ENCODE measurements around the gene PHKG2. TPM values are rescaled to one million over a fixed set of nuclear protein-coding genes. Genes with fewer than 3 reads are reported as not detected.

Gene PHKG2
- total RNA-seq, 2 experiments from 2014 or later, result 42.1 to 43.7 TPM

DNA sequence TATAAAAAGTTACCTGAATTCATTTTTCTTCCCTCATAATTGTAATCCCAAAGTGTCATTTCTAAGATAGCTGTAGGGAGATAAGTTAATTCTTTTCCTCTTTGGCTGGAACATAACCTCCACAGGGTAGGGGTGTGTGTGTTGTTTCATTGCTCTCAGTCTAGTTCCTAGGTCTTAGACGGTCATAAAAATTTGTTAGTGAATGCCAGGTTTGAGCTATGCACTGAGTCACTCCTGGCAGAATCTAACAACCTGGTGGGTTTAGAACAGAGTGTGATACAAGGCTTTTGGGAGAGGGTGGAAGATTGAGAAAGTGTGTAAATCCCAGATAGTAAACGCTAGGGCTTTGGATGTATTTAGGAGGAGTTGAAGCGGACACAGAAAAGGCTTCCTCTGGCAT lies 894 bp upstream of the PHKG2 start:
- ChIA-PET CTCF (interaction anchor here (0.7 to 2.2 kb wide), 14 partner anchors 13 to 195 kb away, joined by 3 to 15 read pairs (median 4); partner anchors contain the start of genes FBRS and RNF40), POLR2A (interaction anchor here (0.6 to 1.9 kb wide), 16 partner anchors 10 to 155 kb away, joined by 3 to 9 read pairs (median 5); partner anchors contain the start of gene FBRS)
- Mint-ChIP-seq H3K4me3 (peak overlapping the region; percentile 92), H3K27me3 (ENCODE audit: low read depth) (no peaks in the 10 kb centered on the region), H3K4me1 (ENCODE audit: low read depth) (peaks cover 27% of the 10 kb centered on the region), H3K36me3 (ENCODE audit: low read depth) (peaks cover 38% of the 10 kb centered on the region), H3K27ac (peak overlapping the region; percentile 78), H3K9me3 (ENCODE audit: insufficient read depth) (no peaks in the 10 kb centered on the region)
- ATAC-seq (no peak), DNase-seq (no peak)

DNA sequence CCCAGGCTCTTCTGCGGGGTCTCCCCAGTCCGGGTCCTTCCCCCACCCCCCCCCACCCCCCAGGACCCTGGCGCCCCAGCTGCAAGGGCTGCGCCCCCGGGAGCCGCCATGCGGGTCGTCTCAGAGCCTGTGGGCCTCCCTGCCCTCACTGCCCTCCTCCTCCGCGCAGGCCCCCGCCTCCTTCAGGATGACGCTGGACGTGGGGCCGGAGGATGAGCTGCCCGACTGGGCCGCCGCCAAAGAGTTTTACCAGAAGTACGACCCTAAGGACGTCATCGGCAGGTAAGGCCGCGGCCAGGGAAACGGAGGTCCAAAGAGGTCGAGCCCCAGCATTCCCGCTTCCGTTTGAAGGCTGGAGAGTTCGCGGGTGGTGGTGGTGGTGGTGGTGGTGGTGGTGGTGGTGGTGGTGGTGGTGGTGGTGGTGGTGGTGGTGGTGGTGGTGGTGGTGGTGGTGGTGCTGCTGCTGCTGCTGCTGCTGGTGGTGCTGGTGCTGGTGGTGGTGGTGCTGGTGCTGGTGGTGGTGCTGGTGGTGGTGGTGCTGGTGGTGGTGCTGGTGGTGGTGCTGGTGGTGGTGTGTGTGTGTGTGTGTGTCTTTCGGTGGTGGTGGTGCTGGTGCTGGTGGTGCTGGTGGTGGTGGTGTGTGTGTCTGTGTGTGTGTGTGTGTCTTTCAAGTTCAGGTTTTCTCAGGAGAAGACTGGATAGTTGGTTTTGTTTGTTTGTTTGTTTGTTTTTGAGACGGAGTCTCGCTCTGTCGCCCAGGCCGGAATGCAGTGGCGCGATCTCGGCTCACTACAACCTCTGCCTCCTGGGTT lies 615 bp downstream of the PHKG2 start:
- Mint-ChIP-seq H3K9me3 (ENCODE audit: insufficient read depth) (no peaks in the 10 kb centered on the region), H3K27me3 (ENCODE audit: low read depth) (no peaks in the 10 kb centered on the region), H3K4me3 (peak overlapping the region; percentile 92), H3K27ac (peak overlapping the region; percentile 86), H3K36me3 (ENCODE audit: low read depth) (peaks cover 38% of the 10 kb centered on the region), H3K4me1 (ENCODE audit: low read depth) (peaks cover 27% of the 10 kb centered on the region)
- ChIA-PET CTCF (interaction anchor here (0.8 to 2.2 kb wide), 11 partner anchors 11 to 319 kb away, joined by 3 to 15 read pairs (median 4); partner anchors contain the start of genes DCTPP1 and RNF40), POLR2A (interaction anchor here (0.7 to 1.9 kb wide), 17 partner anchors 10 to 128 kb away, joined by 3 to 9 read pairs (median 4); partner anchors contain the start of gene FBRS)
- DNase-seq (peak; percentile 47), ATAC-seq (peak; percentile 38)

DNA sequence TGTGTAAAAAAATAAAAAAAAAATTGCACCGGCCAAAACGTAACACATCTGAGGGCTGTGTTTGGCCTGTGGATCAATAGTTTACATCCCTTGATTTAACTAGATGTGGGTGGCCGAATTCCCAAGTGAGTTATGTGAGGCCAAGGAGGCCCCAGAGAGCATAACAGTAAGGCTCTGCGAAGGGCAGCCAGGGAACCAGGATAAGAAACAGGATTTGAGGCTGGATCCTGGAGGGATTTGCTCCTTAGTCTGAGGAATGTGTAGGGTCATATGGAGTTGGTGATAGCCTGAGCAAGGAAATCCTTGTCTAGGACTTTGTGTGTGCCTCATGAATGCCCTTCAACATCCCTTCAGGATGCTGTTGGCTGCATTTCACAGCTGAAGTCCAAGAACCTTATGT lies 2.0 kb downstream of the PHKG2 start:
- ChIA-PET POLR2A (interaction anchor here (1.1 kb wide), 1 partner anchor 9 kb away, joined by 3 read pairs; no protein-coding TSS in a partner anchor), CTCF (no interaction called here)
- Mint-ChIP-seq H3K27me3 (ENCODE audit: low read depth) (no peaks in the 10 kb centered on the region), H3K27ac (peak overlapping the region; percentile 83), H3K36me3 (ENCODE audit: low read depth) (peaks cover 34% of the 10 kb centered on the region), H3K9me3 (ENCODE audit: insufficient read depth) (no peaks in the 10 kb centered on the region), H3K4me3 (peak overlapping the region; percentile 92), H3K4me1 (ENCODE audit: low read depth) (peaks cover 27% of the 10 kb centered on the region)
- no peak for ATAC-seq
- DNase-seq, result no peak

DNA sequence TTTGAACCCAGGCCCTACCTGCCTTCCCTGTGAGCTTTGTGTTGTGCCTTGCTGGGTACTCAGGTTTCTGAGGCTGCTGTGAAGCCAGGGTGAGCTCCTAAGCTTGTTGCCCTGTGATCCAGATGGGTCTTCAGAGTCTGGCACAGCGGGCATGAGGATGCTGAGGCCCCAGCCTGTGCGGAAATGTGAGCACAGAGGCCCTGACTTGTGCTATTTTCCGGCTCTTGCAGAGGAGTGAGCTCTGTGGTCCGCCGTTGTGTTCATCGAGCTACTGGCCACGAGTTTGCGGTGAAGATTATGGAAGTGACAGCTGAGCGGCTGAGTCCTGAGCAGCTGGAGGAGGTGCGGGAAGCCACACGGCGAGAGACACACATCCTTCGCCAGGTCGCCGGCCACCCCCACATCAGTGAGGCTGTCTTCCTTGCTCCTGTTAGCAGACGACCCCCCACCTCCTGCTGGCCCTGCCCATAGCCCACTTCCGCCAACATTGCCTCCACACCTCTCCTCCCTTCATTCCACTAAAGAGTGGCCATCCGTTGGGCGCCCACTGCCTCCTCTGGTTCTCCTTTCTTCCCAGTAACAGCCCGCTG lies 2.7 kb downstream of the PHKG2 start:
- peaks cover 33% of the 10 kb centered on the region for H3K36me3 Mint-ChIP-seq (ENCODE audit: low read depth)
- CTCF ChIA-PET, result no interaction called here
- H3K27me3 Mint-ChIP-seq (ENCODE audit: low read depth), result no peaks in the 10 kb centered on the region
- H3K4me1 Mint-ChIP-seq (ENCODE audit: low read depth), result peaks cover 27% of the 10 kb centered on the region
- no peak overlapping the region for H3K27ac Mint-ChIP-seq
- H3K4me3 Mint-ChIP-seq, result no peak overlapping the region
- POLR2A ChIA-PET, result interaction anchor here (1.1 kb wide), 1 partner anchor 9 kb away, joined by 3 read pairs; no protein-coding TSS in a partner anchor
- no peaks in the 10 kb centered on the region for H3K9me3 Mint-ChIP-seq (ENCODE audit: insufficient read depth)
- ATAC-seq, result no peak
- DNase-seq, result no peak

DNA sequence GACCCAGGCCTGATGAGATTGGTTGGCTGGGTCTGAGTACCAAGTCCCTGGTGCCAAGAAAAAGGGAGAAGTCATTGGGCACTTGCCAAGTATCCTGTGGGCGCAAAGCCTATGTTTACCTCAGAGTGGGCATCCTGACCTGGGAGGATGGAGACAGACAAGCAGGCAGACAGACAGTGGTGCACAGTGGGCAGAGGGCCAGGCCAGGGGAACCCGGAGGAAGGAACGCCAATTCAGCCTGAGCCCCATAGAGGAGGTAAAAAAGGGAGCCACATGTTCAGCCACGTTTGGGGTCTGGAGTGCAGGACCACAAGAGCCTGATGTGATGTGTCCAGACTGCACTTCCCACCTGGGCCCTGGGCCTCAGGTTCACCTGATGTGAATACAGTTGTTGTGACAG lies 5.4 kb downstream of the PHKG2 start:
- Mint-ChIP-seq H3K4me1 (ENCODE audit: low read depth) (peaks cover 14% of the 10 kb centered on the region), H3K4me3 (no peak overlapping the region), H3K27ac (no peak overlapping the region), H3K27me3 (ENCODE audit: low read depth) (no peaks in the 10 kb centered on the region), H3K9me3 (ENCODE audit: insufficient read depth) (no peaks in the 10 kb centered on the region), H3K36me3 (ENCODE audit: low read depth) (peaks cover 32% of the 10 kb centered on the region)
- DNase-seq, result no peak
- ChIA-PET POLR2A (interaction anchor here (1.2 kb wide), 1 partner anchor 10 kb away, joined by 5 read pairs; no protein-coding TSS in a partner anchor), CTCF (interaction anchor here (1.3 kb wide), 1 partner anchor 9 kb away, joined by 3 read pairs; the partner anchor contains the start of gene RNF40)
- ATAC-seq, result no peak

DNA sequence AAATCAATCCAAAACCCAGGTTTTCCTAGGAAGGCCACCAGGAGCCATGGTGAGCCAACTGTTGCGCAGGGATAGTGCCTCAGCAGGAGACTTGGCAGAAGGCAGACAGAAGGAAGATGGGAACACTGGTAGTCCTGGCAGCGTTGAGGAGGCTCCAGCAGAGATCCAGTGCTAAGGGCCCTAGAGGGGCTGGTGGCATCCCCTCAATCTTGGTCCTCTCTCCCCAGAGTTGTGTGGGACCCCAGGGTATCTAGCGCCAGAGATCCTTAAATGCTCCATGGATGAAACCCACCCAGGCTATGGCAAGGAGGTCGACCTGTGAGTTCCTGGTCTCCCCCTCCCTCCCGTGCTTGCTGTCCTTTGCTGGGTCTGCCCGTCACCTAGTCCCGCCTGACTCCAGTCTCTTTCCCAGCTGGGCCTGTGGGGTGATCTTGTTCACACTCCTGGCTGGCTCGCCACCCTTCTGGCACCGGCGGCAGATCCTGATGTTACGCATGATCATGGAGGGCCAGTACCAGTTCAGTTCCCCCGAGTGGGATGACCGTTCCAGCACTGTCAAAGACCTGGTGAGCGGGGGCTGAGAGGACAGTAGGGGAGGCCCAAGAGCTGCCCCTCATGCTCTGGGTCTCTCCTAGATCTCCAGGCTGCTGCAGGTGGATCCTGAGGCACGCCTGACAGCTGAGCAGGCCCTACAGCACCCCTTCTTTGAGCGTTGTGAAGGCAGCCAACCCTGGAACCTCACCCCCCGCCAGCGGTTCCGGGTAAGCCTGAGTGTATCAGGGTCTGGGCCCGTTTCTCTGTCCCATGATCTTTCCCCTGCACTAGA lies 7.9 kb downstream of the PHKG2 start:
- ATAC-seq (no peak), DNase-seq (no peak)
- no peak overlapping the region for H3K27ac Mint-ChIP-seq
- ChIA-PET CTCF (interaction anchor here (1.8 kb wide), 1 partner anchor 58 kb away, joined by 4 read pairs; no protein-coding TSS in a partner anchor), POLR2A (no interaction called here)
- H3K9me3 Mint-ChIP-seq (ENCODE audit: insufficient read depth), result no peaks in the 10 kb centered on the region
- H3K36me3 Mint-ChIP-seq (ENCODE audit: low read depth), result peaks cover 20% of the 10 kb centered on the region
- H3K27me3 Mint-ChIP-seq (ENCODE audit: low read depth), result no peaks in the 10 kb centered on the region
- peaks cover 9% of the 10 kb centered on the region for H3K4me1 Mint-ChIP-seq (ENCODE audit: low read depth)
- no peak overlapping the region for H3K4me3 Mint-ChIP-seq

DNA sequence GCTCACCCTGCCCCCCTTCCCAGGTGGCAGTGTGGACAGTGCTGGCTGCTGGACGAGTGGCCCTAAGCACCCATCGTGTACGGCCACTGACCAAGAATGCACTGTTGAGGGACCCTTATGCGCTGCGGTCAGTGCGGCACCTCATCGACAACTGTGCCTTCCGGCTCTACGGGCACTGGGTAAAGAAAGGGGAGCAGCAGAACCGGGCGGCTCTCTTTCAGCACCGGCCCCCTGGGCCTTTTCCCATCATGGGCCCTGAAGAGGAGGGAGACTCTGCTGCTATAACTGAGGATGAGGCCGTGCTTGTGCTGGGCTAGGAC lies 8.5 kb downstream of the PHKG2 start:
- H3K4me3 Mint-ChIP-seq, result no peak overlapping the region
- peaks cover 16% of the 10 kb centered on the region for H3K36me3 Mint-ChIP-seq (ENCODE audit: low read depth)
- CTCF ChIA-PET, result no interaction called here
- H3K4me1 Mint-ChIP-seq (ENCODE audit: low read depth), result peaks cover 10% of the 10 kb centered on the region
- no peaks in the 10 kb centered on the region for H3K9me3 Mint-ChIP-seq (ENCODE audit: insufficient read depth)
- DNase-seq, result no peak
- no peaks in the 10 kb centered on the region for H3K27me3 Mint-ChIP-seq (ENCODE audit: low read depth)
- H3K27ac Mint-ChIP-seq, result no peak overlapping the region
- no peak for ATAC-seq
- POLR2A ChIA-PET, result no interaction called here

DNA sequence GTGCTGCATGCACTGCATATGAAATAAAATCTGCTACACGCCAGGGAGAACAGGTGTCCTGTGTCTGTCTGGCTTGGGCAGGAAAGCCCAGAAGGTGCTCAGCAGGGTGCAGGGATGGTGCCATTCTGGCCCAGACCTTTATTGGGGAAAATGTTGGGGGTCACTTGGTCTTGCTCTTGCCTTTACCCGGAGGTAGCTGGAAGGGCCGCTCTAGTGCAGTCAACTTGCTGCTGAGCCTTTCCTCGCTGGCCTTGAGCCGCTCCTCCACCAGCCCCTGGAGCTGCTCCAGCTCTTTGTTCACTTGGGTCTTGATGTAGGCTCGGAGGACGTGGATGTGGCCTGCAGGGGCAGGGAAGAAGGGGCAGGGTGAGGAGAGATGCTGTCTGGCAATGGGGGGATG lies 9.1 kb downstream of the PHKG2 start:
- H3K36me3 Mint-ChIP-seq (ENCODE audit: low read depth), result peaks cover 18% of the 10 kb centered on the region
- H3K27ac Mint-ChIP-seq, result no peak overlapping the region
- no peaks in the 10 kb centered on the region for H3K9me3 Mint-ChIP-seq (ENCODE audit: insufficient read depth)
- no peak overlapping the region for H3K4me3 Mint-ChIP-seq
- ChIA-PET CTCF (no interaction called here), POLR2A (interaction anchor here (0.9 kb wide), 1 partner anchor 10 kb away, joined by 5 read pairs; the partner anchor contains the start of gene PHKG2)
- DNase-seq, result no peak
- peaks cover 15% of the 10 kb centered on the region for H3K4me1 Mint-ChIP-seq (ENCODE audit: low read depth)
- no peaks in the 10 kb centered on the region for H3K27me3 Mint-ChIP-seq (ENCODE audit: low read depth)
- ATAC-seq, result no peak

DNA sequence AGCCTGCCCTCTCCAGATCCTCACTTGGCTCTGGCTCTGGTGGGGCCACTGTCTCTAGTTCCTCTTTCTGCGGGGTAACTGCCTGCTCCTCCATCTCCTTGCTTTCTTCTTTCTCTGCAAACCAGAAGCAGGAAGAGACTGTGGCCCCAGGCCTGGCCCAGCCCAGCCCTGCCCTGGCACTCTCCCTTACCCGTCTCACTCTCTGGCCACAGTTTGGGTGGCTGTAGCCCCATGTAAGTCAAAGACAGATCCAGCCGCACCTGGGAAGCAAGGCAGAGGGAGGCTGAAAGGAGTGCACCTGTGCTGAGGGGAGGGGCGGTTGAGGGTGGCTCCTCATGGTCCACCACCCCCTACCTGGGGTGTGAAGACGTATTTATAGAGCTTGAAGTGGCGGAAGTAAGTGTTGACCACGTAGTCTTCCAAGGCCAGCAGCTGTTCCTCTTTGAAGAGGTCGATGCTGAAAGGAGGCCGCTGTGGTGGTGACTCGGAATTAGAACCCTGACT lies 10.8 kb downstream of the PHKG2 start:
- POLR2A ChIA-PET, result interaction anchor here (0.9 to 1.1 kb wide), 2 partner anchors 8 to 11 kb away, joined by 3 read pairs; partner anchors contain the start of gene PHKG2

DNA sequence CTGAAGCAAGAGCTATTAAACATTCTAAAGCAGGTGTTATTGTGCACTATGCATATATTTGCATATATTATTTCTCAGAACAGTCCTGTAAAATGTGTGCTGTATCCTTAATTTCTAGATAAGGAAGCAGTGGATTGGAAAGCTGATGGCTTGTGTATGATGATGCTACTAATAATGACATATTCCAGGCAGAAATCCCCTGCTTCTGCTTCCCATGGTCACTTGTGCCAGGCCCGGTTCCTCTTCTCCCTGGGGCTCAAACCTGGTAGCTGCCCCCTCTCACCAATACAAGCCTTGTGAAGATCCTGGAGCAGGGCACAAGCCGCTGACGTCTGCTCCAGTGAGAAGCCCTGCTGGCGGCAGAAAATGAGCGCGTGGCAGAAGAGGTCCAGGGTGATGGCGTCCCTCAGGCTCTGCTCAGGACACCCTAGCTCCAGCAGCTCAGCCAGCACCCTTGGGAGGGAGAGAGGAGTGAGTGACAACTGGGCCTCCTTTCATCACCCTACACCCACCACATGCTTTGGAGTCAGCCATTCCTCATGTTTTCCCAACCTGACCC lies 11.9 kb downstream of the PHKG2 start:
- ChIA-PET CTCF (interaction anchor here (0.6 to 2.5 kb wide), 5 partner anchors 11 to 176 kb away, joined by 3 to 7 read pairs (median 3); no protein-coding TSS in a partner anchor), POLR2A (interaction anchor here (0.6 to 1.9 kb wide), 3 partner anchors 9 to 20 kb away, joined by 3 to 9 read pairs (median 3); partner anchors contain the start of gene PHKG2)
- H3K4me1 Mint-ChIP-seq (ENCODE audit: low read depth), result peaks cover 33% of the 10 kb centered on the region
- H3K36me3 Mint-ChIP-seq (ENCODE audit: low read depth), result peaks cover 27% of the 10 kb centered on the region
- no peaks in the 10 kb centered on the region for H3K9me3 Mint-ChIP-seq (ENCODE audit: insufficient read depth)
- H3K4me3 Mint-ChIP-seq, result peak overlapping the region; percentile 5
- DNase-seq, result no peak
- no peak for ATAC-seq
- no peak overlapping the region for H3K27ac Mint-ChIP-seq
- H3K27me3 Mint-ChIP-seq (ENCODE audit: low read depth), result no peaks in the 10 kb centered on the region

More for the DNA sequence above, 10.8 kb downstream of the PHKG2 start:
- no peaks in the 10 kb centered on the region for H3K9me3 Mint-ChIP-seq (ENCODE audit: insufficient read depth)
- peaks cover 32% of the 10 kb centered on the region for H3K4me1 Mint-ChIP-seq (ENCODE audit: low read depth)
- H3K36me3 Mint-ChIP-seq (ENCODE audit: low read depth), result peaks cover 23% of the 10 kb centered on the region
- DNase-seq (no peak), ATAC-seq (no peak)
- no peaks in the 10 kb centered on the region for H3K27me3 Mint-ChIP-seq (ENCODE audit: low read depth)
- H3K27ac Mint-ChIP-seq, result no peak overlapping the region
- H3K4me3 Mint-ChIP-seq, result no peak overlapping the region
- CTCF ChIA-PET, result interaction anchor here (1.0 to 2.5 kb wide), 2 partner anchors 55 to 65 kb away, joined by 4 to 7 read pairs; no protein-coding TSS in a partner anchor
